ENCODE results near the gene FXYD6.

FXYD6 gene

GRCh38 chr11:117875382-117876058 lies 938 bp downstream of the FXYD6 start:
- CTCF ChIA-PET: interaction anchor here (0.6 kb wide), 1 partner anchor 521 kb away, joined by 4 read pairs; no protein-coding TSS in a partner anchor
- H3K27ac ChIP-seq: no peak overlapping the region
- TF ChIP-seq CTCF (conservative IDR thresholded peaks at IDR 0.05; ENCODE audit: low read depth): no peak
- no peak for DNase-seq (ENCODE audit: low spot score)
- POLR2A ChIA-PET (ENCODE audit: low non-redundant PET): no interaction called here

- CTCF ChIA-PET: no interaction called here
- POLR2A ChIA-PET (ENCODE audit: low non-redundant PET): no interaction called here
Observed at GRCh38 chr11:117874910-117875381, 1.5 kb downstream of the FXYD6 start.

GRCh38 chr11:117874253-117874909 lies 2.1 kb downstream of the FXYD6 start:
- CTCF ChIA-PET: no interaction called here
- H3K27ac ChIP-seq: no peak overlapping the region
- POLR2A ChIA-PET (ENCODE audit: low non-redundant PET): no interaction called here
- no peak for DNase-seq (ENCODE audit: low spot score)
- TF ChIP-seq CTCF (conservative IDR thresholded peaks at IDR 0.05; ENCODE audit: low read depth): no peak

More at GRCh38 chr11:117874910-117875381, 1.5 kb downstream of the FXYD6 start:
- no peak overlapping the region for H3K27ac ChIP-seq
- no peak for TF ChIP-seq CTCF (conservative IDR thresholded peaks at IDR 0.05; ENCODE audit: low read depth)
- no peak for DNase-seq (ENCODE audit: low spot score)

- no peak for DNase-seq (ENCODE audit: low spot score)
- ChIA-PET POLR2A (ENCODE audit: low non-redundant PET) (no interaction called here), CTCF (no interaction called here)
- H3K27ac ChIP-seq: no peak overlapping the region
- no peak for TF ChIP-seq CTCF (conservative IDR thresholded peaks at IDR 0.05; ENCODE audit: low read depth)
Observed at GRCh38 chr11:117873828-117874125, 2.7 kb downstream of the FXYD6 start.

- no peak for TF ChIP-seq CTCF (conservative IDR thresholded peaks at IDR 0.05; ENCODE audit: low read depth)
- DNase-seq (ENCODE audit: low spot score): no peak
- ChIA-PET CTCF (no interaction called here), POLR2A (ENCODE audit: low non-redundant PET) (no interaction called here)
- H3K27ac ChIP-seq: no peak overlapping the region
Observed at GRCh38 chr11:117872975-117873827, 3.3 kb downstream of the FXYD6 start.

- TF ChIP-seq CTCF (conservative IDR thresholded peaks at IDR 0.05; ENCODE audit: low read depth): no peak
- H3K27ac ChIP-seq: no peak overlapping the region
- ChIA-PET POLR2A (ENCODE audit: low non-redundant PET) (no interaction called here), CTCF (no interaction called here)
- no peak for DNase-seq (ENCODE audit: low spot score)
Observed at GRCh38 chr11:117872420-117872961, 4.0 kb downstream of the FXYD6 start.

Data from RWPE1 (cell line).